OCI-LY7 (cell line): ENCODE measurements around the gene MOB3A. TPM values are rescaled to one million over a fixed set of nuclear protein-coding genes. Genes with fewer than 3 reads are reported as not detected.

ENCODE experiments used
- BruUV-seq: library from RNA; stranded (reverse); fragments of 400-500 nt; replicated peaks from 2 replicates; lab custom pipeline; 2021; lab: Mats Ljungman, UMichigan
- CTCF ChIA-PET: fragments of 300-600 bp; sonication (Branson Sonifier 250); formaldehyde crosslinking; loops from one replicate; lab custom pipeline; 2022; ENCODE audit warnings: antibody characterized with exemption; ENCODE audit not compliant: unreplicated experiment; lab: Charles Lee
- POLR2A ChIA-PET: fragments of 300-600 bp; sonication (Branson Sonifier 250); formaldehyde crosslinking; loops from one replicate; lab custom pipeline; 2022; ENCODE audit warnings: antibody characterized with exemption; lab: Charles Lee
- DNase-seq: peaks from one replicate; pipeline ENCODE4 v3.0.0-alpha.2; 2015; ENCODE audit warnings: low spot score
- H2AFZ ChIP-seq: fragments of 200-600 bp; sonication (generic), shearing (Covaris generic); 2 replicates; pipeline ENCODE4 v1.6.1; 2014; ENCODE audit warnings: mild to moderate bottlenecking, antibody characterized with exemption, low read length, moderate library complexity
- H3K27ac ChIP-seq: fragments of 200-600 bp; sonication (generic); 2 replicates; pipeline ENCODE4 v1.5.1; 2014; ENCODE audit warnings: mixed run types, low read depth, mild to moderate bottlenecking, moderate library complexity, low read length, inconsistent platforms; ENCODE audit not compliant: poor library complexity, severe bottlenecking
- H3K36me3 ChIP-seq: fragments of 200-600 bp; sonication (generic); 2 replicates; pipeline ENCODE4 v1.6.1; 2014; ENCODE audit warnings: mild to moderate bottlenecking, antibody characterized with exemption, low read length, moderate library complexity, mixed read lengths; ENCODE audit not compliant: insufficient read depth
- H3K4me1 ChIP-seq: fragments of 200-600 bp; sonication (generic); 2 replicates; pipeline ENCODE4 v1.5.1; 2014; ENCODE audit warnings: mild to moderate bottlenecking, low read length; ENCODE audit not compliant: insufficient read depth, poor library complexity, severe bottlenecking
- H3K4me2 ChIP-seq: fragments of 200-600 bp; sonication (generic); 2 replicates; pipeline ENCODE4 v1.6.1; 2014; ENCODE audit warnings: mild to moderate bottlenecking, low read length
- H3K4me3 ChIP-seq: fragments of 200-600 bp; sonication (generic); 2 replicates; pipeline ENCODE4 v1.5.1; 2014; ENCODE audit warnings: mild to moderate bottlenecking, low read depth, low read length; ENCODE audit not compliant: poor library complexity, severe bottlenecking
- H3K79me2 ChIP-seq: fragments of 200-600 bp; sonication (generic); 2 replicates; pipeline ENCODE4 v1.6.1; 2016; ENCODE audit warnings: low read depth, mild to moderate bottlenecking, low read length, moderate library complexity, mixed read lengths; ENCODE audit not compliant: insufficient read depth
- H3K9me2 ChIP-seq: fragments of 200-600 bp; sonication (generic); 2 replicates; pipeline ENCODE4 v1.6.1; 2016; ENCODE audit warnings: mild to moderate bottlenecking, low read length, mixed read lengths; ENCODE audit not compliant: insufficient read depth
- H3K9me3 ChIP-seq: fragments of 200-600 bp; sonication (generic); 2 replicates; pipeline ENCODE4 v1.6.1; 2014; ENCODE audit warnings: mild to moderate bottlenecking, mixed run types, low read length, mixed read lengths
- H4K20me1 ChIP-seq: fragments of 200-600 bp; sonication (generic); 2 replicates; pipeline ENCODE4 v1.6.1; 2014; ENCODE audit warnings: mild to moderate bottlenecking, antibody characterized with exemption, low read length, moderate library complexity, mixed read lengths; ENCODE audit not compliant: insufficient read depth
- EZH2phosphoT487 ChIP-seq: fragments of 200-600 bp; sonication (generic); IDR thresholded peaks from 2 replicates; pipeline ENCODE4 v1.6.1; 2018; ENCODE audit warnings: low read depth, borderline replicate concordance, mild to moderate bottlenecking, mixed run types, antibody characterized with exemption, low read length, moderate library complexity, mixed read lengths
- intact Hi-C: fragments of 100-400 bp; cut with micrococcal nuclease; formaldehyde crosslinking; loops from one replicate; pipeline ENCODE4 v1.10.0; 2022; ENCODE audit not compliant: unreplicated experiment
- total RNA-seq, 2 experiments: library from RNA; depleted of rRNA in 1 of 2; stranded (reverse); fragments of >200 nt in 1 of 2; shearing (Covaris generic) in 1 of 2; gene quantifications; 2 replicates each; pipeline ENCODE4 v1.2.3, GENCODE V29; 2014 to 2022
- TF ChIP-seq, protein P1 (sequence below): fragments of 200-600 bp; sonication (generic); conservative IDR thresholded peaks from 2 replicates; pipeline ENCODE4 v1.5.1; 2014; ENCODE audit warnings: mild to moderate bottlenecking, antibody characterized with exemption, low read length, moderate library complexity, mixed read lengths

The MOB3A gene
- total RNA-seq, 2 experiments from 2014 or later, result 54.6 to 111 TPM

- H3K79me2 ChIP-seq, result no peaks in the 10 kb centered on the region
- H3K9me3 ChIP-seq, result no peaks in the 10 kb centered on the region
- no TSS peak for BruUV-seq
- DNase-seq, result no peak
- H4K20me1 ChIP-seq, result no peaks in the 10 kb centered on the region
- peaks cover 9% of the 10 kb centered on the region for H3K36me3 ChIP-seq
- no peaks in the 10 kb centered on the region for H3K9me2 ChIP-seq
- H3K27ac ChIP-seq, result no peak overlapping the region
- TF ChIP-seq EZH2phosphoT487, result no peak
- TF ChIP-seq, protein P1, sequence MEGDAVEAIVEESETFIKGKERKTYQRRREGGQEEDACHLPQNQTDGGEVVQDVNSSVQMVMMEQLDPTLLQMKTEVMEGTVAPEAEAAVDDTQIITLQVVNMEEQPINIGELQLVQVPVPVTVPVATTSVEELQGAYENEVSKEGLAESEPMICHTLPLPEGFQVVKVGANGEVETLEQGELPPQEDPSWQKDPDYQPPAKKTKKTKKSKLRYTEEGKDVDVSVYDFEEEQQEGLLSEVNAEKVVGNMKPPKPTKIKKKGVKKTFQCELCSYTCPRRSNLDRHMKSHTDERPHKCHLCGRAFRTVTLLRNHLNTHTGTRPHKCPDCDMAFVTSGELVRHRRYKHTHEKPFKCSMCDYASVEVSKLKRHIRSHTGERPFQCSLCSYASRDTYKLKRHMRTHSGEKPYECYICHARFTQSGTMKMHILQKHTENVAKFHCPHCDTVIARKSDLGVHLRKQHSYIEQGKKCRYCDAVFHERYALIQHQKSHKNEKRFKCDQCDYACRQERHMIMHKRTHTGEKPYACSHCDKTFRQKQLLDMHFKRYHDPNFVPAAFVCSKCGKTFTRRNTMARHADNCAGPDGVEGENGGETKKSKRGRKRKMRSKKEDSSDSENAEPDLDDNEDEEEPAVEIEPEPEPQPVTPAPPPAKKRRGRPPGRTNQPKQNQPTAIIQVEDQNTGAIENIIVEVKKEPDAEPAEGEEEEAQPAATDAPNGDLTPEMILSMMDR, result no peak
- no peak overlapping the region for H2AFZ ChIP-seq
- no peak overlapping the region for H3K4me2 ChIP-seq
- intact Hi-C loops, result no loop called here
- ChIA-PET CTCF (no interaction called here), POLR2A (no interaction called here)
- peaks cover 11% of the 10 kb centered on the region for H3K4me1 ChIP-seq
- no peak overlapping the region for H3K4me3 ChIP-seq
Observed at GRCh38 chr19:2033115-2033824, 62.9 kb downstream of the MOB3A start.

DNA sequence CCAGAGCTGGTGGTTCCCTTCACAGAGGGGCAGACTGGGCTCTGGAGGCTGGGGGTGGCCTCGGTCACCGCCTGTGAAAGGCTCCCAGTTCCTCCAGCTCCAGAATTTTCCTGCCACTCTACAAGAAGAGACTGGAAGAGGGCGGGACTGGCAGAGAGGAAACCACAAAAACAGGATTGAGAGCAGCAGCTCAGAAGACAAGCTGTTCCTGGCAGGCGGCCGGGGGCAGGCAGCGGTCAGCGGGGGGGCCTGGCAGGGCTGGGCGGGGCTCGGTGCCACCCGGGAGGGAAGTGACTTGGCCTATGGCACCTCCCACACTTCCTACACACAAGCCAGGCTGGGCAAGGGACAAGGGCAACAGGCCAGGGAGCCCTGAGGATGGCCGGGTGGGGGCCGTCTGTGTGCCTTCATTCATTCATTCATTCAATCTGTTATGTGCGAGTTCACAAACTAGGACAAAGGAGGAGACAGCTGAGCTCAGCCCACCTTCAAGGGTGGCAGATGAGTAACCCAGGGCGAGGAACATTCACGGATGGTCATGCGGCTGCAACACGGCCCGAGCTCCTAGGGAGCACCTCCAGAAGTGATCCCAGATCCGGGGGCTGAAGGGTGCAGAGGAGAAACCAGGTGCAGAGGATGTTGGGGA lies 63.7 kb downstream of the MOB3A start:
- H3K4me2 ChIP-seq, result no peak overlapping the region
- intact Hi-C loops, result no loop called here
- 0 out of 2 replicates have a peak, but pooled peaks cover under 1% of the 10 kb centered on the region for H3K36me3 ChIP-seq
- H3K9me2 ChIP-seq, result no peaks in the 10 kb centered on the region
- H4K20me1 ChIP-seq, result no peaks in the 10 kb centered on the region
- H3K27ac ChIP-seq, result no peak overlapping the region
- CTCF ChIA-PET, result no interaction called here
- no peak overlapping the region for H3K4me3 ChIP-seq
- peaks cover 11% of the 10 kb centered on the region for H3K4me1 ChIP-seq
- TF ChIP-seq, protein P1, result no peak
- no peak for TF ChIP-seq EZH2phosphoT487
- H2AFZ ChIP-seq, result no peak overlapping the region
- BruUV-seq, result no TSS peak
- H3K79me2 ChIP-seq, result no peaks in the 10 kb centered on the region
- no peaks in the 10 kb centered on the region for H3K9me3 ChIP-seq
- POLR2A ChIA-PET, result no interaction called here
- DNase-seq, result no peak

GRCh38 chr19:2027361-2027760 lies 68.8 kb downstream of the MOB3A start:
- H3K27ac ChIP-seq, result no peak overlapping the region
- CTCF ChIA-PET, result no interaction called here
- no peak overlapping the region for H2AFZ ChIP-seq
- peaks cover 4% of the 10 kb centered on the region for H3K4me1 ChIP-seq
- no peaks in the 10 kb centered on the region for H3K79me2 ChIP-seq
- TF ChIP-seq, protein P1, result no peak
- no peak for TF ChIP-seq EZH2phosphoT487
- no peaks in the 10 kb centered on the region for H4K20me1 ChIP-seq
- H3K36me3 ChIP-seq, result no peaks in the 10 kb centered on the region
- H3K4me2 ChIP-seq, result no peak overlapping the region
- H3K4me3 ChIP-seq, result no peak overlapping the region
- BruUV-seq, result no TSS peak
- DNase-seq, result no peak
- POLR2A ChIA-PET, result interaction anchor here (1.2 kb wide), 1 partner anchor 131 kb away, joined by 3 read pairs; no protein-coding TSS in a partner anchor
- no peaks in the 10 kb centered on the region for H3K9me2 ChIP-seq
- intact Hi-C loops, result no loop called here
- H3K9me3 ChIP-seq, result no peaks in the 10 kb centered on the region
